CD4-positive, alpha-beta T cell treated with Interleukin-17A for 4 hours (primary cell): ENCODE results near the gene PRKAG2.

ENCODE experiments used
- DNase-seq: peaks from one replicate; pipeline ENCODE4 v3.0.0-alpha.2; 2020; ENCODE audit warnings: mixed read lengths

Gene PRKAG2

GRCh38 chr7:151629713-151630272 is 247.1 kb downstream of the PRKAG2 start:
- DNase-seq = no peak

- no peak for DNase-seq
Observed at GRCh38 chr7:151628846-151629604, 247.9 kb downstream of the PRKAG2 start.

- DNase-seq = peak; percentile 51
Observed at GRCh38 chr7:151626422-151627115, 250.3 kb downstream of the PRKAG2 start.

- DNase-seq = no peak
Observed at GRCh38 chr7:151625606-151626005, 251.3 kb downstream of the PRKAG2 start.

- DNase-seq = no peak
Observed at GRCh38 chr7:151624246-151624928, 252.5 kb downstream of the PRKAG2 start.

GRCh38 chr7:151623766-151624165 is 253.1 kb downstream of the PRKAG2 start:
- no peak for DNase-seq

- no peak for DNase-seq
Observed at GRCh38 chr7:151621961-151622360, 255.0 kb downstream of the PRKAG2 start.

GRCh38 chr7:151616443-151617213 is 260.3 kb downstream of the PRKAG2 start:
- no peak for DNase-seq

GRCh38 chr7:151615784-151616183 is 261.1 kb downstream of the PRKAG2 start:
- DNase-seq = no peak

GRCh38 chr7:151615058-151615457 is 261.9 kb downstream of the PRKAG2 start:
- DNase-seq = no peak

- no peak for DNase-seq
Observed at GRCh38 chr7:151614019-151614418, 262.9 kb downstream of the PRKAG2 start.

GRCh38 chr7:151611878-151612277 is 265.0 kb downstream of the PRKAG2 start:
- no peak for DNase-seq

GRCh38 chr7:151611041-151611440 is 265.9 kb downstream of the PRKAG2 start:
- DNase-seq = no peak

GRCh38 chr7:151608031-151608551 is 268.8 kb downstream of the PRKAG2 start:
- peak; percentile 9 for DNase-seq

GRCh38 chr7:151607464-151607867 is 269.4 kb downstream of the PRKAG2 start:
- no peak for DNase-seq

GRCh38 chr7:151603951-151604350 is 273.0 kb downstream of the PRKAG2 start:
- no peak for DNase-seq

GRCh38 chr7:151601521-151602305 is 275.2 kb downstream of the PRKAG2 start:
- DNase-seq = no peak

- DNase-seq = no peak
Observed at GRCh38 chr7:151600331-151600730, 276.6 kb downstream of the PRKAG2 start.

GRCh38 chr7:151599401-151600227 is 277.3 kb downstream of the PRKAG2 start:
- no peak for DNase-seq
